Measurements from ENCODE around the gene DSCAML1.

Gene DSCAML1

GRCh38 chr11:117676501-117676900 lies 120.5 kb downstream of the DSCAML1 start:
- Mint-ChIP-seq H3K27me3 (ENCODE audit: low read depth) (peaks cover 2% of the 10 kb centered on the region), H3K4me1 (ENCODE audit: low read depth) (peaks cover 6% of the 10 kb centered on the region), H3K9me3 (no peaks in the 10 kb centered on the region), H3K4me3 (no peak overlapping the region), H3K27ac (no peak overlapping the region), H3K36me3 (ENCODE audit: low read depth) (no peaks in the 10 kb centered on the region)
- no peak for DNase-seq (ENCODE audit: low spot score)

- H3K9me3 Mint-ChIP-seq, result no peaks in the 10 kb centered on the region
- no peaks in the 10 kb centered on the region for H3K36me3 Mint-ChIP-seq (ENCODE audit: low read depth)
- no peak for DNase-seq (ENCODE audit: low spot score)
- H3K27me3 Mint-ChIP-seq (ENCODE audit: low read depth), result peaks cover 2% of the 10 kb centered on the region
- no peak overlapping the region for H3K4me3 Mint-ChIP-seq
- no peak overlapping the region for H3K27ac Mint-ChIP-seq
- H3K4me1 Mint-ChIP-seq (ENCODE audit: low read depth), result peaks cover 6% of the 10 kb centered on the region
Observed at GRCh38 chr11:117673602-117674001, 123.4 kb downstream of the DSCAML1 start.

- Mint-ChIP-seq H3K36me3 (ENCODE audit: low read depth) (no peaks in the 10 kb centered on the region), H3K27ac (no peak overlapping the region), H3K4me1 (ENCODE audit: low read depth) (peaks cover 6% of the 10 kb centered on the region), H3K4me3 (no peak overlapping the region), H3K27me3 (ENCODE audit: low read depth) (no peaks in the 10 kb centered on the region), H3K9me3 (no peaks in the 10 kb centered on the region)
- DNase-seq (ENCODE audit: low spot score), result no peak
Observed at GRCh38 chr11:117671370-117671769, 125.6 kb downstream of the DSCAML1 start.

- Mint-ChIP-seq H3K27me3 (ENCODE audit: low read depth) (no peaks in the 10 kb centered on the region), H3K27ac (no peak overlapping the region), H3K4me3 (no peak overlapping the region), H3K4me1 (ENCODE audit: low read depth) (peaks cover 1% of the 10 kb centered on the region), H3K9me3 (no peaks in the 10 kb centered on the region), H3K36me3 (ENCODE audit: low read depth) (no peaks in the 10 kb centered on the region)
- no peak for DNase-seq (ENCODE audit: low spot score)
Observed at GRCh38 chr11:117670924-117671323, 126.1 kb downstream of the DSCAML1 start.

- Mint-ChIP-seq H3K27ac (no peak overlapping the region), H3K27me3 (ENCODE audit: low read depth) (no peaks in the 10 kb centered on the region), H3K4me1 (ENCODE audit: low read depth) (no peaks in the 10 kb centered on the region), H3K36me3 (ENCODE audit: low read depth) (no peaks in the 10 kb centered on the region), H3K9me3 (no peaks in the 10 kb centered on the region), H3K4me3 (no peak overlapping the region)
- DNase-seq (ENCODE audit: low spot score), result no peak
Observed at GRCh38 chr11:117670443-117670842, 126.6 kb downstream of the DSCAML1 start.

GRCh38 chr11:117669616-117670015 lies 127.4 kb downstream of the DSCAML1 start:
- H3K36me3 Mint-ChIP-seq (ENCODE audit: low read depth), result no peaks in the 10 kb centered on the region
- no peak overlapping the region for H3K27ac Mint-ChIP-seq
- H3K27me3 Mint-ChIP-seq (ENCODE audit: low read depth), result no peaks in the 10 kb centered on the region
- no peak for DNase-seq (ENCODE audit: low spot score)
- no peaks in the 10 kb centered on the region for H3K4me1 Mint-ChIP-seq (ENCODE audit: low read depth)
- H3K4me3 Mint-ChIP-seq, result no peak overlapping the region
- no peaks in the 10 kb centered on the region for H3K9me3 Mint-ChIP-seq

GRCh38 chr11:117669062-117669461 lies 128.0 kb downstream of the DSCAML1 start:
- DNase-seq (ENCODE audit: low spot score), result no peak
- H3K36me3 Mint-ChIP-seq (ENCODE audit: low read depth), result no peaks in the 10 kb centered on the region
- no peak overlapping the region for H3K4me3 Mint-ChIP-seq
- no peak overlapping the region for H3K27ac Mint-ChIP-seq
- H3K27me3 Mint-ChIP-seq (ENCODE audit: low read depth), result no peaks in the 10 kb centered on the region
- H3K9me3 Mint-ChIP-seq, result no peaks in the 10 kb centered on the region
- H3K4me1 Mint-ChIP-seq (ENCODE audit: low read depth), result no peaks in the 10 kb centered on the region

GRCh38 chr11:117668321-117668751 lies 128.7 kb downstream of the DSCAML1 start:
- Mint-ChIP-seq H3K36me3 (ENCODE audit: low read depth) (no peaks in the 10 kb centered on the region), H3K4me1 (ENCODE audit: low read depth) (no peaks in the 10 kb centered on the region), H3K9me3 (no peaks in the 10 kb centered on the region), H3K27me3 (ENCODE audit: low read depth) (no peaks in the 10 kb centered on the region), H3K27ac (no peak overlapping the region), H3K4me3 (no peak overlapping the region)
- DNase-seq (ENCODE audit: low spot score), result no peak

GRCh38 chr11:117664897-117665296 lies 132.1 kb downstream of the DSCAML1 start:
- no peak overlapping the region for H3K4me3 Mint-ChIP-seq

GRCh38 chr11:117663821-117664220 lies 133.2 kb downstream of the DSCAML1 start:
- Mint-ChIP-seq H3K36me3 (ENCODE audit: low read depth) (no peaks in the 10 kb centered on the region), H3K27me3 (ENCODE audit: low read depth) (no peaks in the 10 kb centered on the region), H3K4me1 (ENCODE audit: low read depth) (no peaks in the 10 kb centered on the region), H3K27ac (no peak overlapping the region), H3K4me3 (no peak overlapping the region), H3K9me3 (no peaks in the 10 kb centered on the region)
- DNase-seq (ENCODE audit: low spot score), result no peak

More at GRCh38 chr11:117664897-117665296, 132.1 kb downstream of the DSCAML1 start:
- H3K4me1 Mint-ChIP-seq (ENCODE audit: low read depth), result no peaks in the 10 kb centered on the region
- no peaks in the 10 kb centered on the region for H3K36me3 Mint-ChIP-seq (ENCODE audit: low read depth)
- no peak for DNase-seq (ENCODE audit: low spot score)
- no peak overlapping the region for H3K27ac Mint-ChIP-seq
- no peaks in the 10 kb centered on the region for H3K27me3 Mint-ChIP-seq (ENCODE audit: low read depth)
- H3K9me3 Mint-ChIP-seq, result no peaks in the 10 kb centered on the region

- H3K27me3 Mint-ChIP-seq (ENCODE audit: low read depth), result no peaks in the 10 kb centered on the region
- H3K9me3 Mint-ChIP-seq, result no peaks in the 10 kb centered on the region
- H3K4me3 Mint-ChIP-seq, result no peak overlapping the region
- no peak for DNase-seq (ENCODE audit: low spot score)
- no peak overlapping the region for H3K27ac Mint-ChIP-seq
- H3K4me1 Mint-ChIP-seq (ENCODE audit: low read depth), result no peaks in the 10 kb centered on the region
- H3K36me3 Mint-ChIP-seq (ENCODE audit: low read depth), result no peaks in the 10 kb centered on the region
Observed at GRCh38 chr11:117663414-117663813, 133.6 kb downstream of the DSCAML1 start.

- Mint-ChIP-seq H3K27ac (no peak overlapping the region), H3K36me3 (ENCODE audit: low read depth) (no peaks in the 10 kb centered on the region), H3K4me1 (ENCODE audit: low read depth) (no peaks in the 10 kb centered on the region), H3K4me3 (no peak overlapping the region), H3K9me3 (no peaks in the 10 kb centered on the region), H3K27me3 (ENCODE audit: low read depth) (no peaks in the 10 kb centered on the region)
- DNase-seq (ENCODE audit: low spot score), result no peak
Observed at GRCh38 chr11:117662671-117663269, 134.2 kb downstream of the DSCAML1 start.

GRCh38 chr11:117662255-117662654 lies 134.8 kb downstream of the DSCAML1 start:
- Mint-ChIP-seq H3K27me3 (ENCODE audit: low read depth) (no peaks in the 10 kb centered on the region), H3K9me3 (no peaks in the 10 kb centered on the region), H3K4me1 (ENCODE audit: low read depth) (no peaks in the 10 kb centered on the region)

GRCh38 chr11:117658809-117659208 lies 138.2 kb downstream of the DSCAML1 start:
- DNase-seq (ENCODE audit: low spot score), result no peak
- no peaks in the 10 kb centered on the region for H3K4me1 Mint-ChIP-seq (ENCODE audit: low read depth)
- H3K27ac Mint-ChIP-seq, result no peak overlapping the region
- H3K4me3 Mint-ChIP-seq, result no peak overlapping the region
- no peaks in the 10 kb centered on the region for H3K27me3 Mint-ChIP-seq (ENCODE audit: low read depth)
- no peaks in the 10 kb centered on the region for H3K9me3 Mint-ChIP-seq
- no peaks in the 10 kb centered on the region for H3K36me3 Mint-ChIP-seq (ENCODE audit: low read depth)

More at GRCh38 chr11:117662255-117662654, 134.8 kb downstream of the DSCAML1 start:
- H3K27ac Mint-ChIP-seq, result no peak overlapping the region
- no peak overlapping the region for H3K4me3 Mint-ChIP-seq
- no peak for DNase-seq (ENCODE audit: low spot score)
- no peaks in the 10 kb centered on the region for H3K36me3 Mint-ChIP-seq (ENCODE audit: low read depth)

GRCh38 chr11:117657794-117658193 lies 139.2 kb downstream of the DSCAML1 start:
- H3K27me3 Mint-ChIP-seq (ENCODE audit: low read depth), result no peaks in the 10 kb centered on the region
- no peak overlapping the region for H3K27ac Mint-ChIP-seq
- no peaks in the 10 kb centered on the region for H3K9me3 Mint-ChIP-seq
- DNase-seq (ENCODE audit: low spot score), result no peak
- H3K4me3 Mint-ChIP-seq, result no peak overlapping the region
- H3K36me3 Mint-ChIP-seq (ENCODE audit: low read depth), result no peaks in the 10 kb centered on the region
- H3K4me1 Mint-ChIP-seq (ENCODE audit: low read depth), result no peaks in the 10 kb centered on the region
